ENCODE measurements around the gene KCNE1.
A peak's percentile ranks its signal among the peaks of the same experiment; 100 is the strongest.

DNA sequence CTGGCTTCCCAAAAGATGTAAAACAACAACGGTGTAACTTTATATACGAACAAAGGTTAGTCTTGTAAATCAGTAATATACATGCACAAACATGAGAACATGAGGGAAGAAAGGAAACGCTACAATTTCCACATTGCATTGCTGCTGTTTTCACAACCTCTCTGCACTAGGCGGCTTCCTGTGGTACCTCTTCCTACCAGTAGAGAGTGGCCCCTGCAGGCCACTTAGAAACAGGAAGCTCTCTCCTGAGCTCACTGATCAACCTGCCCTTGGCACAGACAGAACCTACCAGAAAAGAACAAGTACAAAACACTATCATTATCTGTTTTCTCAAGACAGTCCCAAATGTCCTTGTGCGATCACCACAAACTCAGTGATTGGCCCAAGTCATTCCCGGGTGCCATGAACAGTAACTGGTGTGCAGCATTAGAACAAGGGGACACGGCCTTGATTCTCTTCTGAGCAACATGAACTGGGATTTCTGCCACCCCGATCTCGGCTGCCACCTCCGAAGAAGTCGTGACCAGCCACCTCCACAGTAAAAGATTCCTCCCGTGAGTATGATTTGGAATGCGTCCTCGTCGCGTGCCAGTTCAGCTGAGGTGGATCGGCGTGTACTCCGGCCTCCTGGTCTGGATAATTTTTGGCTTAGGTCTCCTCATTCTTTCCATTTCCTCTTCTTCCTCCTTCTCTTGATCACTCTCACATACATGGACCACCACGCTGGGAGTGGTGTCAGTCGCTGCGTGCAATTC is 5.7 kb upstream of the KCNE1 start:
- TF ChIP-seq, protein P1, sequence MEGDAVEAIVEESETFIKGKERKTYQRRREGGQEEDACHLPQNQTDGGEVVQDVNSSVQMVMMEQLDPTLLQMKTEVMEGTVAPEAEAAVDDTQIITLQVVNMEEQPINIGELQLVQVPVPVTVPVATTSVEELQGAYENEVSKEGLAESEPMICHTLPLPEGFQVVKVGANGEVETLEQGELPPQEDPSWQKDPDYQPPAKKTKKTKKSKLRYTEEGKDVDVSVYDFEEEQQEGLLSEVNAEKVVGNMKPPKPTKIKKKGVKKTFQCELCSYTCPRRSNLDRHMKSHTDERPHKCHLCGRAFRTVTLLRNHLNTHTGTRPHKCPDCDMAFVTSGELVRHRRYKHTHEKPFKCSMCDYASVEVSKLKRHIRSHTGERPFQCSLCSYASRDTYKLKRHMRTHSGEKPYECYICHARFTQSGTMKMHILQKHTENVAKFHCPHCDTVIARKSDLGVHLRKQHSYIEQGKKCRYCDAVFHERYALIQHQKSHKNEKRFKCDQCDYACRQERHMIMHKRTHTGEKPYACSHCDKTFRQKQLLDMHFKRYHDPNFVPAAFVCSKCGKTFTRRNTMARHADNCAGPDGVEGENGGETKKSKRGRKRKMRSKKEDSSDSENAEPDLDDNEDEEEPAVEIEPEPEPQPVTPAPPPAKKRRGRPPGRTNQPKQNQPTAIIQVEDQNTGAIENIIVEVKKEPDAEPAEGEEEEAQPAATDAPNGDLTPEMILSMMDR (IDR thresholded peaks at IDR 0.05; ENCODE audit: low read depth, low read length, missing input control), result peak; percentile 46
- TF ChIP-seq TAF1 (conservative IDR thresholded peaks at IDR 0.05), result no peak

All from liver (tissue), 3 donors.